OCI-LY1 (cell line): ENCODE measurements around the gene GPRIN1.

Experiments used
- CTCF ChIP-seq: fragments of 200-600 bp; sonication (generic), shearing (Covaris generic); IDR thresholded peaks from 2 replicates; pipeline ENCODE4 v1.5.1; 2017; ENCODE audit warnings: mild to moderate bottlenecking, antibody characterized with exemption, low read length, moderate library complexity, mixed read lengths
- EZH2 ChIP-seq: fragments of 200-600 bp; sonication (generic), shearing (Covaris generic); IDR thresholded peaks from 2 replicates; pipeline ENCODE4 v1.8.0; 2017; ENCODE audit warnings: borderline replicate concordance, mixed run types, mild to moderate bottlenecking, antibody characterized with exemption, low read length, moderate library complexity, mixed read lengths

DNA sequence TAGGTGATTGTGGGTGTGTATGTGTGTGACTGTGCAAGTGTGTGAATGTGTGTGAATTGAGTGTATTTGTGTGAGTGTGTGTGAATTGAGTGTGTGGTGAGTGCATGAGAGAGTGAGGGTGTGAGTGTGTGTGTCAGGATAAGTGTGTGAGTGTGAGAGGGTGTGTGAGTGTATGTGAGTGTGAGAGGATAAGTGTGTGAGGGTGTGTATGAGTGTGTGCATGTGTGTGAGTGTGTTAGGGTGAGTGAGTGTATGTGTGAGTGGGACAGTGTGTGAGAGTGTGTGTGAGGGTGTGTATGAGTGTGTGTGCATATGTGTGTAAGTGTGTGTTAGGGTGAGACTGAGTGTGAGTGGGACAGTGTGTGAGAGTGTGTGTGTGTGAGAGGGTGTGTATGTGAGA lies 21.7 kb downstream of the GPRIN1 start:
- TF ChIP-seq CTCF = no peak
- TF ChIP-seq EZH2 = no peak
